Transverse colon (tissue), 3 donors: ENCODE measurements around the gene PTPRD.

Source experiments
- CTCF ChIP-seq, 5 experiments: fragments of 200-600 bp in 3 of 5; fragments of 450-650 bp in 2 of 5; sonication (generic) in 3 of 5; IDR thresholded peaks; 1 replicate in 2 of 5; 2 replicates in 3 of 5; pipeline ENCODE4 v1.5.1; 2016 to 2017; ENCODE audit warnings: antibody characterized with exemption in 5 of 5, inconsistent platforms in 3 of 5, mild to moderate bottlenecking in 2 of 5, moderate library complexity in 1 of 5
- POLR2A ChIP-seq: fragments of 450-650 bp; IDR thresholded peaks from one replicate; pipeline ENCODE4 v1.6.1; 2016; ENCODE audit warnings: antibody characterized with exemption, mild to moderate bottlenecking, moderate library complexity

- TF ChIP-seq CTCF (IDR thresholded peaks at IDR 0.05) (no peak), POLR2A (no peak)
These were observed 1961.0 kb downstream of the PTPRD start for GRCh38 chr9:8651846-8652215.
